ENCODE results near the gene PPEF2.
A peak's percentile ranks its signal among the peaks of the same experiment; 100 is the strongest.
"Not testable (repeated sequence)": the region's sequence is repeated elsewhere in the genome, so short reads cannot be mapped to it uniquely, and the experiment has no call there.

PPEF2 gene

DNA sequence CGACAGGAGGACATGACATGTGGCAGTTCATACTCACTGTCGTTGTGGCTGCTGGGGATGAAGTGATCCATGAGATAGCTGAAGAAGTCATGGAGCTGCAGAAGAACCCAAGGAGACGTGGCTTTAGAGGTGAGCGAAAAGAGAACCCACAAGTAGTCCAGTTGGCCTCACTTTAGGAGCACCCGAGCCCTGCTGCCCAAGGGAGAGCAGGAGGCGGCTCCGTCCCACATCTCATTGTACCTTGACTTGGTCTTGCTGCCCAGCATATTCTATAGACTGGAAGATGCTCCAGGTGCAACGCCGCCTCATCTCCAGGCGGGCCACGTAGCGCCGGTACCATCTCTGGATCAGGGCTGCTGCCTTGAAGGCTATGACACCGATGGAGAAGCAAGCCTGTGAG is 10.6 kb downstream of the PPEF2 start:
- DNase-seq = no peak

- no peak for DNase-seq
These were observed 12.6 kb downstream of the PPEF2 start for GRCh38 chr4:75889537-75890199.

DNA sequence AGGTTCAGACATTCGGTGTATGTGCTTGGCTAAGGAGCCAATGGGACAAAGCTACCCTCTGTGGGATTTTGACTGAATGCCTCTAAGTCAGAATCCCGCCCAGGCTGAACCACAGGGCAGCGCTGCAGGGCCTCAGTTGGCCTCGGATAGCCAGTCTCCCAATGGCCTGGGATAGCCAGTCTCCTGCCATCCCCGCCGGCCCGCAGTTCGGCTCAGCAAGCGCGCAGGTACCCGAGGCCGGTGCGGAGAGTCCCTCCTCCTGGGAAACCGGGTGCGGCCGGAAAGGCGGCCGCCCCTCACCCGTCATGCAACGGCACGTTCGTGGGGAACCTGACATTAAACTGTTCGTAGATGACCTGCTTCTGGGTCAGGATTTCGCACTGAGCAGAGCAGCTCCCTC is 16.1 kb downstream of the PPEF2 start:
- DNase-seq = no peak

DNA sequence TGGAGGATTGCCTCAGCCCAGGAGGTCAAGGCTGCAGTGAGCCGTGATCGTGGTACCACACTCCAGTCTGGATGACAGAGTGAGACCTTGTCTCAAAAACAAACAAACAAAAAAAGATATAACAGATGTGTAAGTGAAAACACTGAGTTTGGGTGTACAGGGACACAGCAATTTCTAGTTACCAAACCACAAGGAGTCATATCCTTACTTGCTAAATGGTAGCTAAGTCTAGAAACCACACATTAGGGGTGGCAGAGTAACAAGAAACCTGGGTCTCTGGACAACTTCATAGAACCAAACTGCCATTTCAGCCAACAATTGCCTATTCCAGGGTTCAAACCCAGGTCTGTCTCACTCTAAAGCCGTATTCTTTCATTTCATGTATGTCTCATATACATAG is 20.8 kb downstream of the PPEF2 start:
- no peak for DNase-seq

- no peak for DNase-seq
These were observed 22.0 kb downstream of the PPEF2 start for GRCh38 chr4:75880278-75880677.

DNA sequence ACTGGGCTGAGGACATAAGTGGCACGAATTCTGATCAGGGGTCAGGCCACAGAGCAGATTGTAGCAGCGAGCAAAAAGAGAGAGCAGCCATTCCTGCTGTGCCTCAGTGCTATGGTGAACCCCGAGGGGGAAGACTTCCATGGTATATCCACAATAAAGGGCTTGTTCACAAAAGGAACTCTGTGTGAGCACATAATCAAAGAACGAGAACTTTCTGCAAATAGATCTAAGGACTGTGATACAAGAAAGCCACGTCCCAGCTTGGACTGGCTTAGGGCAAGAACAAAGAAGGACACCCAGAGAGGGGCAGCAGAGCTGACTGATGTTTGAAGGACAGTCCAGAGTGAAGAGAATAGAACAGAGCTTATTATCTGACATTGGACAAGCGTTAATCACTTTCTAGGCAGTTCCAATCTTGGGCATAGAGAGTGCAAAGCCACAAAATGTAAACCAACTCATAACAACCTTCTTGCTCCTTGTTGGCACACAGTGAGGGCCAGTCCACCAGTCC is 24.0 kb downstream of the PPEF2 start:
- DNase-seq = no peak

GRCh38 chr4:75876218-75876617 is 26.0 kb downstream of the PPEF2 start:
- no peak for DNase-seq

DNA sequence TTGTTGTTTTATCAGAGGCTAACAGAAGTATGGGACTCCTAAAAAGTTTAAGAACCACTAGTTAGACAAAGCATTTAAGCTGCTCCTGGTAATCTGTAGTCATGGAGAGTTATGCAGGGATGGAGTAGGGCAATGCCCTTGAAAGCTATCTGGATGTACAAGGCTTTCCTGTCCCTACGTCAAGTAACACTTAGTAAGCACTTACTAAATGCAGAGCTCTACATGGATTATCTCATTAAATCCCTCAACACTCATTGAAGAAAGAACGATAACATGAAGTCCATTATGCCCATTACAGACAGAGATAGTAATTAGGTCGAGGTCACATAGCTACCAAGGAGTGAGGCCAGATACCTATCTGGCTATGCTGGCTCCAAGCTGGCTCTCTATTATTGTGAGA is 33.2 kb downstream of the PPEF2 start:
- no peak for DNase-seq

GRCh38 chr4:75867130-75867529 is 35.1 kb downstream of the PPEF2 start:
- DNase-seq = no peak

GRCh38 chr4:75860606-75861005 is 41.6 kb downstream of the PPEF2 start:
- DNase-seq = no peak

DNA sequence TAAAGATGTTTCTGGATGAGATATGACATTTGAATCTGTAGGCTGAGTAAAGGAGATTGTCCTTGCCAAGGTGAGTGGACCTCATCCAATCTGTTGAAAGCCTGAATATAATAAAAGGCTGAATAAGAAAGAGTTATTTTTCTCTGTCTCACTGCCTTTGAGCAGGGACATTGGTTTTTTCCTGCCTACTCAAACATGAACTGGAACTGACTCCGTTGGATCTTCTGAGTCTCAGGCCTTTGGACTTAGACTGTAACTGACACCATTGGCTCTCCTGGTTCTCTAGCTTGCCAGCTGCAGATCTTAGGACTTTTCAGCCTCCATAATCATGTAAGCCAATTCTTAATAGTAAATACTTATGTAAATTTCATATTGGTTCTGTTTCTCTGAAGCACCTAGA is 43.5 kb downstream of the PPEF2 start:
- no peak for DNase-seq

- no peak for DNase-seq
These were observed 52.8 kb downstream of the PPEF2 start for GRCh38 chr4:75849461-75849860.

- DNase-seq = peak; percentile 6
These were observed 53.4 kb downstream of the PPEF2 start for GRCh38 chr4:75848891-75849290.

- DNase-seq = not testable (repeated sequence)
These were observed 54.0 kb downstream of the PPEF2 start for GRCh38 chr4:75848171-75848760.

DNA sequence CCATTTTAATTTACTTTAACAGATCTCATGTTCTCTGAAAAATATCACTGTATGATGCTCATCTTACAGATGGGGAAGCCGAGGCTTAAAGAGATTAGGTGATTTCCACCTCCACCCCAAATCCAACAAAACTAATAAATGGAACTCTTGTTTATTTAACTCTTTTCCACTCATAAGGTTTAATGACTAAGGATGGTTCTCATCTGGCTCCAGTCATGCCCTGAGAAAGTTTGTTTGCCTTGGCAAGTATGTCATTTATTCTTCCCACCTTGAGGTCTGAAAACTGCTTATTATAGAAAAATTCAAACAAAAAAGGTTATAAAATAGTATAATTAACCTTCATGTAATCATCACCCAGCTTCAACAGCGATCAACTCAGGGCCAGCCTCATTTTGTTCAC is 56.3 kb downstream of the PPEF2 start:
- DNase-seq = no peak

GRCh38 chr4:75844151-75844662 is 58.0 kb downstream of the PPEF2 start:
- no peak for DNase-seq

DNA sequence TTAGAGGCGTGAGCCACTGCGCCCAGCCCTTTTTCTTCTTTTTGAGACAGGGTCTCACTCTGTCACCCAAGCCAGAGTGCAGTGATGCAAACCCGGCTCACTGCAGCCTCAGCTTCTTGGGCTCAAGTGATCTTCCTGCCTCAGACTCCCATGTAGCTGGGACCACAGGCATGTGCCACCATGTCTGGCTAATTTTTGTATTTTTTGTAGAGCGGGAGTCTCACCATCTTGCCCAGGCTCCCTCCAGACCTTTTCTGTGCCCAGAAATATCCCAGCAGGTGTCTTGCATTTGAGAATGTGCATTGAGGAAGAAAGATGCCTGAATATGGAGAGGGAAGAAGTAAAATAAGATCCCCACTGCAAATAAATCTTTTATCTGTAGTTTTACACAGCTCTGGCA is 58.7 kb downstream of the PPEF2 start:
- no peak for DNase-seq

GRCh38 chr4:75841641-75842520 is 60.4 kb downstream of the PPEF2 start:
- no peak for DNase-seq

DNA sequence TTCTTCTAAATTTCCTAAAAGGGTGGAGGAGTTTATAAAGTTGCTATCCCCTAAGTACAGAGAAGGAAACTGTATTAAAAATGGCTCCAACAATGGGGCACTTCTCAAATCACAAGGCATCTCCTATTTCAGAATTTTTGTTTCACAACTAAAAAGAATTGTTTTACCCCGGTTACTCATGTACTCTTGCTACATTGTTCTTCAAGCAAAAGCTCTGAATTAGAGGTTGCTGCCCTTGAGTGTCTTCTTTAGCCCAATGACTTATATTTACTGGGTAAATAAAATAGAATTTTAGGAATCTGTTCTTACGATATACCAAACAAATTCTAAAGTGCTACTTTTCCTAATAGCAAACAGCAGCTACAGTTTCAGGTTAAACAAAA is 67.5 kb downstream of the PPEF2 start:
- no peak for DNase-seq

- DNase-seq = no peak
These were observed 68.0 kb downstream of the PPEF2 start for GRCh38 chr4:75834095-75834771.

DNA sequence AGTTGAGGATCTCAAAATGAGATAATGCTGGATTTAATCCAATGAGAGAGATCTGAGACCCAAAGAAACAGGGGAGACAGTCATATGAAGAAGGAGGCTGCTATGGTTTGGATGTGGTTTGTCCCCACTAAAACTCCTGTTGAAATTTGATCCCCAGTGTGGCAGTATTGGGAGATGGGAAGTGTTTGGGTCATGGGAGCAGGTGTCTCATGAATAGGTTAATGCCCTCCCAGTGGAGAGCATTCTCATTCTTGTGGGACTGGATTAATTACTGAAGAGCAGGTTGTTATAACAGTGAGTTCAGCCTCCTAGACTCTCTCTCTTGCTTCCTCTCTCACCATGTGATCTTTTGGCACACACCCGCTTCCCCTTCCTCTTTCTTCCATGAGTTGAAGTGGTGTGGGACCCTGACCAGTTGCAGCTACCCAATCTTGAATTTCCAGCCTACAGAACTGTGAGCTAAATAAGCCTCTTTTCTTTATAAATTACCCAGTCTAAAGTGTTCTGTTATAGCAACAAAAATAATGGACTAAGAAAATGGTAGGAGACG is 70.3 kb downstream of the PPEF2 start:
- no peak for DNase-seq

DNA sequence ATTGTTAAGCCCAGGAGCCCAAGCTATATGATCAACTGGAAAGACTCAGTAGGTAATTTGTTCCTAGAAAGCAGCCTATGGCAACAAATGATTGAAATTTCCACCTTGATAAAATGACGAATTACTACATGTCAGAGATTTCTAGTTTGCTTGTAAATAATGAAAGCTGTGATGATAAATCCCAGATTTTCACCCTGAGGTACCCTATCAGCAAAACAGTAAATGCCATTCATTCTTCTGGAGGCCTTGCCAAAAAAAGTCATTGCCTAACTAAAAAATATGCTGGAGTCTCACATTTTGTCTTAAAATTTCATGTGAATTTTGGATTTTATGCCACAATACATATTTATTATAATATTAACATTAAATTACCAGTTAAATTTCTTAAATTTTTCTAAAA is 71.3 kb downstream of the PPEF2 start:
- no peak for DNase-seq

GRCh38 chr4:75823812-75824211 is 78.4 kb downstream of the PPEF2 start:
- DNase-seq = no peak

Data from GOT3 (cell line).